Uterus (tissue), 2 donors: Measurements from ENCODE around the gene KCNK10.

Experiments
- CTCF ChIP-seq, 4 experiments: fragments of 200-600 bp in 2 of 4; fragments of 450-650 bp in 2 of 4; sonication (generic) in 2 of 4; IDR thresholded peaks; one replicate each; pipeline ENCODE4 v1.5.1; 2016 to 2019; ENCODE audit warnings: antibody characterized with exemption in 4 of 4, mild to moderate bottlenecking in 2 of 4, moderate library complexity in 1 of 4
- POLR2A ChIP-seq, 2 donors: fragments of 450-650 bp; IDR thresholded peaks; one replicate each; pipeline ENCODE4 v1.6.1; 2016; ENCODE audit warnings: antibody characterized with exemption in 2 of 2, mild to moderate bottlenecking in 1 of 2, moderate library complexity in 1 of 2

GRCh38 chr14:88243946-88244345 is 79.1 kb downstream of the KCNK10 start:
- TF ChIP-seq CTCF (IDR thresholded peaks at IDR 0.05), result no peak
- TF ChIP-seq POLR2A (IDR thresholded peaks at IDR 0.05), result no peak
